ENCODE results near the gene TNNI2. TPM values are rescaled to one million over a fixed set of nuclear protein-coding genes. Genes with fewer than 3 reads are reported as not detected.
"Not testable (repeated sequence)": the region's sequence is repeated elsewhere in the genome, so short reads cannot be mapped to it uniquely, and the experiment has no call there.

Gene TNNI2
- total RNA-seq, 1 experiment from 2014 or later, result 7.8 TPM

- H3K36me3 ChIP-seq (ENCODE audit: low read depth), result no peaks in the 10 kb centered on the region
- no TSS peak for BruUV-seq (replicated peaks)
These were observed 36.5 kb downstream of the TNNI2 start for GRCh38 chr11:1875093-1875850.

GRCh38 chr11:1875851-1876301, 37.1 kb downstream of the TNNI2 start:
- H3K27me3 ChIP-seq (ENCODE audit: insufficient read depth, low read depth); POLR2A ChIA-PET (ENCODE audit: unreplicated experiment); BruUV-seq (replicated peaks); CTCF ChIA-PET; H3F3A ChIP-seq (ENCODE audit: insufficient read depth, low read depth); H3K9me3 ChIP-seq (ENCODE audit: insufficient read depth, low read depth); H3K4me2 ChIP-seq; H3K27ac ChIP-seq; DNase-seq; H3K79me2 ChIP-seq (ENCODE audit: low read depth); H3K36me3 ChIP-seq (ENCODE audit: low read depth); H3K9me2 ChIP-seq (ENCODE audit: insufficient read depth); H3K4me1 ChIP-seq (replicated peaks; ENCODE audit: insufficient read depth); H2AFZ ChIP-seq; H4K20me1 ChIP-seq (ENCODE audit: insufficient read depth); H3K4me3 ChIP-seq: not testable (repeated sequence)
- intact Hi-C loops (cut with micrococcal nuclease; ENCODE audit: unreplicated experiment), result loop anchor here (5.0 kb wide), 1 partner anchor 184 kb away; no protein-coding TSS in a partner anchor

More at GRCh38 chr11:1875093-1875850, 36.5 kb downstream of the TNNI2 start:
- TF ChIP-seq EZH2 (IDR thresholded peaks at IDR 0.05; ENCODE audit: low read depth), result no peak
- TF ChIP-seq CTCF (conservative IDR thresholded peaks at IDR 0.05), result no peak
- no peak overlapping the region for H2AFZ ChIP-seq
- intact Hi-C loops (cut with micrococcal nuclease; ENCODE audit: unreplicated experiment), result loop anchor here (5.0 kb wide), 1 partner anchor 183 kb away; no protein-coding TSS in a partner anchor
- no peaks in the 10 kb centered on the region for H3K4me1 ChIP-seq (replicated peaks; ENCODE audit: insufficient read depth)
- no peak for DNase-seq
- H3K4me3 ChIP-seq, result no peak overlapping the region
- H3K9me2 ChIP-seq (ENCODE audit: insufficient read depth), result no peaks in the 10 kb centered on the region
- POLR2A ChIA-PET (ENCODE audit: unreplicated experiment), result no interaction called here
- no peak overlapping the region for H3K4me2 ChIP-seq
- CTCF ChIA-PET, result no interaction called here
- H4K20me1 ChIP-seq (ENCODE audit: insufficient read depth), result no peaks in the 10 kb centered on the region
- no peak overlapping the region for H3K27ac ChIP-seq
- H3K27me3 ChIP-seq (ENCODE audit: insufficient read depth, low read depth), result 0 out of 2 replicates have a peak, but pooled peaks cover 7% of the 10 kb centered on the region
- H3K9me3 ChIP-seq (ENCODE audit: insufficient read depth, low read depth), result no peaks in the 10 kb centered on the region
- H3F3A ChIP-seq (ENCODE audit: insufficient read depth, low read depth), result no peaks in the 10 kb centered on the region
- H3K79me2 ChIP-seq (ENCODE audit: low read depth), result no peaks in the 10 kb centered on the region

GRCh38 chr11:1876361-1877063, 37.7 kb downstream of the TNNI2 start:
- BruUV-seq (replicated peaks), result no TSS peak
- Histone ChIP-seq H3F3A (ENCODE audit: insufficient read depth, low read depth) (no peaks in the 10 kb centered on the region), H3K27me3 (ENCODE audit: insufficient read depth, low read depth) (no peaks in the 10 kb centered on the region), H4K20me1 (ENCODE audit: insufficient read depth) (no peaks in the 10 kb centered on the region), H3K4me2 (no peak overlapping the region), H3K4me3 (no peak overlapping the region), H3K9me3 (ENCODE audit: insufficient read depth, low read depth) (no peaks in the 10 kb centered on the region), H3K36me3 (ENCODE audit: low read depth) (no peaks in the 10 kb centered on the region), H3K79me2 (ENCODE audit: low read depth) (no peaks in the 10 kb centered on the region), H3K4me1 (replicated peaks; ENCODE audit: insufficient read depth) (no peaks in the 10 kb centered on the region), H2AFZ (no peak overlapping the region), H3K9me2 (ENCODE audit: insufficient read depth) (no peaks in the 10 kb centered on the region), H3K27ac (no peak overlapping the region)
- intact Hi-C loops (cut with micrococcal nuclease; ENCODE audit: unreplicated experiment), result loop anchor here (5.0 kb wide), 1 partner anchor 184 kb away; no protein-coding TSS in a partner anchor
- POLR2A ChIA-PET (ENCODE audit: unreplicated experiment), result no interaction called here
- no peak for DNase-seq
- TF ChIP-seq CTCF (conservative IDR thresholded peaks at IDR 0.05), result peak; percentile 52; the same call in 1 of the 2 replicates
- no peak for TF ChIP-seq EZH2 (IDR thresholded peaks at IDR 0.05; ENCODE audit: low read depth)
- CTCF ChIA-PET, result no interaction called here

Measured in PC-9 (cell line).